HCT116 (cell line): ENCODE data around the gene ERBB4. TPM values are rescaled to one million over a fixed set of nuclear protein-coding genes. Genes with fewer than 3 reads are reported as not detected.
A peak's percentile ranks its signal among the peaks of the same experiment; 100 is the strongest.

ENCODE experiments used
- ATAC-seq: fragments of 200-7000 bp; cut with Tn5 transposase; 2 replicates; pipeline ENCODE4 v1.9.1; 2020; ENCODE audit warnings: mild to moderate bottlenecking, moderate library complexity
- BruUV-seq: library from RNA; stranded (reverse); fragments of 400-500 nt; replicated peaks from 2 replicates; lab custom pipeline; 2021; lab: Mats Ljungman, UMichigan
- CTCF ChIA-PET: fragments of 300-600 bp; sonication (Branson Sonifier 250); formaldehyde crosslinking; loops from one replicate; lab custom pipeline; 2021; ENCODE audit warnings: antibody characterized with exemption; lab: Charles Lee
- POLR2A ChIA-PET: fragments of 300-600, 350-600 bp; sonication (Branson Sonifier 250); formaldehyde crosslinking; loops from one replicate; lab custom pipeline; 2021; ENCODE audit warnings: antibody characterized with exemption; lab: Charles Lee
- RAD21 ChIA-PET, 2 experiments: fragments of 300-600 bp; sonication (Branson Sonifier 250); formaldehyde crosslinking; loops; one replicate each; lab custom pipeline; 2023; ENCODE audit warnings: low total read pairs in 2 of 2; ENCODE audit not compliant: uncharacterized antibody in 2 of 2, unreplicated experiment in 2 of 2, low non-redundant PET in 1 of 2; lab: Charles Lee
- DNase-seq: peaks from one replicate; pipeline ENCODE4 v3.0.0-alpha.2; 2010; ENCODE audit warnings: low read depth, low spot score
- H2AFZ ChIP-seq: fragments of 200-600 bp; shearing (Covaris generic), sonication (generic); 2 replicates; pipeline ENCODE4 v1.6.1; 2017; ENCODE audit warnings: low read depth, mixed run types, mixed read lengths, antibody characterized with exemption, low read length; ENCODE audit not compliant: poor library complexity, severe bottlenecking
- H3K27ac ChIP-seq: 2 replicates; pipeline ENCODE4 v1.5.1; 2012; ENCODE audit warnings: low read depth, low read length
- H3K27me3 ChIP-seq: fragments of 200-600 bp; sonication (generic); 2 replicates; pipeline ENCODE4 v1.6.1; 2016; ENCODE audit warnings: mixed run types, low read length, mixed read lengths; ENCODE audit not compliant: insufficient read depth
- H3K36me3 ChIP-seq, 2 experiments: fragments of 200-500 bp in 1 of 2; fragments of 200-600 bp in 1 of 2; sonication (Bioruptor generic) in 1 of 2; sonication (generic) in 1 of 2; 2 replicates each; pipeline versions ENCODE4 v1.5.1 to v1.6.1; 2014 to 2016; ENCODE audit warnings: low read length in 2 of 2, inconsistent platforms in 1 of 2, mixed read lengths in 1 of 2, mixed run types in 1 of 2; ENCODE audit not compliant: insufficient read depth in 2 of 2, control insufficient read depth in 1 of 2
- H3K4me1 ChIP-seq, 2 experiments: fragments of 200-600 bp in 1 of 2; sonication (generic) in 1 of 2; 2 replicates each; pipeline versions ENCODE4 v1.5.1 to v1.6.1; 2012 to 2017; ENCODE audit warnings: low read length in 2 of 2, inconsistent platforms in 1 of 2, mild to moderate bottlenecking in 1 of 2, mixed read lengths in 1 of 2, mixed run types in 1 of 2, moderate library complexity in 1 of 2; ENCODE audit not compliant: insufficient read depth in 2 of 2, control insufficient read depth in 1 of 2
- H3K4me2 ChIP-seq: fragments of 200-600 bp; sonication (generic); 2 replicates; pipeline ENCODE4 v1.6.1; 2017; ENCODE audit warnings: mixed run types, low read length, mixed read lengths
- H3K4me3 ChIP-seq, 2 experiments: fragments of 200-600 bp in 1 of 2; sonication (generic) in 1 of 2; replicated peaks in 1 of 2; 2 replicates each; pipeline ENCODE4 v1.5.1; 2011 to 2016; ENCODE audit warnings: low read length in 2 of 2, control low read depth in 1 of 2, low read depth in 1 of 2, mild to moderate bottlenecking in 1 of 2, mixed read lengths in 1 of 2, mixed run types in 1 of 2
- H3K79me2 ChIP-seq: fragments of 200-600 bp; sonication (generic); 2 replicates; pipeline ENCODE4 v1.6.1; 2017; ENCODE audit warnings: mild to moderate bottlenecking, mixed run types, low read length, moderate library complexity, mixed read lengths; ENCODE audit not compliant: insufficient read depth
- H3K9ac ChIP-seq: fragments of 200-600 bp; sonication (generic); 2 replicates; pipeline ENCODE4 v1.6.1; 2016; ENCODE audit warnings: low read length, mixed read lengths
- H3K9me2 ChIP-seq: fragments of 200-600 bp; sonication (generic), shearing (Covaris generic); 2 replicates; pipeline ENCODE4 v1.6.1; 2017; ENCODE audit warnings: mixed run types, mild to moderate bottlenecking, moderate library complexity; ENCODE audit not compliant: insufficient read depth
- H3K9me3 ChIP-seq, 2 experiments: fragments of 200-500 bp in 1 of 2; fragments of 200-600 bp in 1 of 2; sonication (Bioruptor generic) in 1 of 2; sonication (generic) in 1 of 2; 2 replicates each; pipeline ENCODE4 v1.6.1; 2014 to 2017; ENCODE audit warnings: low read length in 2 of 2, mixed read lengths in 2 of 2, inconsistent platforms in 1 of 2, low read depth in 1 of 2, mild to moderate bottlenecking in 1 of 2, mixed run types in 1 of 2, moderate library complexity in 1 of 2; ENCODE audit not compliant: control insufficient read depth in 1 of 2, insufficient read depth in 1 of 2
- H4K20me1 ChIP-seq: fragments of 200-600 bp; sonication (generic), shearing (Covaris generic); 2 replicates; pipeline ENCODE4 v1.6.1; 2017; ENCODE audit warnings: mixed run types, mild to moderate bottlenecking, moderate library complexity; ENCODE audit not compliant: insufficient read depth
- CTCF ChIP-seq, 3 experiments: fragments of 200-600 bp in 1 of 3; sonication (generic) in 1 of 3; IDR thresholded peaks in 2 of 3; conservative IDR thresholded peaks in 1 of 3; 2 replicates each; pipeline ENCODE4 v1.5.1; 2012 to 2017; ENCODE audit warnings: low read depth in 2 of 3, low read length in 2 of 3, antibody characterized with exemption in 1 of 3, borderline replicate concordance in 1 of 3, control low read depth in 1 of 3, mild to moderate bottlenecking in 1 of 3, mixed read lengths in 1 of 3, mixed run types in 1 of 3, moderate library complexity in 1 of 3; ENCODE audit not compliant: insufficient read depth in 1 of 3
- ELF1 ChIP-seq: IDR thresholded peaks from 2 replicates; pipeline ENCODE4 v1.6.1; 2012; ENCODE audit warnings: low read depth, borderline replicate concordance
- POLR2A ChIP-seq: IDR thresholded peaks from 2 replicates; pipeline ENCODE4 v1.7.0; 2011; ENCODE audit warnings: borderline replicate concordance; ENCODE audit not compliant: insufficient read depth, insufficient read length; ENCODE audit errors: extremely low read depth
- POLR2AphosphoS5 ChIP-seq: IDR thresholded peaks from 2 replicates; pipeline ENCODE4 v1.6.1; 2011; ENCODE audit warnings: mild to moderate bottlenecking, low read depth, low read length, moderate library complexity
- RAD21 ChIP-seq: IDR thresholded peaks from 2 replicates; pipeline ENCODE4 v1.6.1; 2012; ENCODE audit warnings: low read depth, mild to moderate bottlenecking
- ZFX ChIP-seq: fragments of 450-650 bp; IDR thresholded peaks from 2 replicates; pipeline ENCODE4 v1.6.1; 2017
- ZNF274 ChIP-seq: fragments of 200-500 bp; sonication (Bioruptor generic); IDR thresholded peaks from 2 replicates; pipeline ENCODE4 v1.6.1; 2014; ENCODE audit warnings: mild to moderate bottlenecking, low read depth, low read length, inconsistent platforms
- intact Hi-C: fragments of 100-400 bp; cut with micrococcal nuclease; formaldehyde crosslinking; loops from 2 replicates; pipeline ENCODE4 v1.10.0; 2022
- total RNA-seq: library from RNA; stranded (reverse); gene quantifications from one replicate; pipeline ENCODE4 v1.2.1, GENCODE V29; 2021; ENCODE audit not compliant: unreplicated experiment

The ERBB4 gene
- total RNA-seq, 1 experiment from 2014 or later, result 0.10 TPM

GRCh38 chr2:212534336-212534735, 4.3 kb downstream of the ERBB4 start:
- Histone ChIP-seq H3K36me3 (no peaks in the 10 kb centered on the region), H3K9ac (no peak overlapping the region), H2AFZ (no peak overlapping the region), H3K27me3 (no peaks in the 10 kb centered on the region)
- BruUV-seq, result no TSS peak
- intact Hi-C loops, result no loop called here
- POLR2A ChIA-PET, result no interaction called here
- TF ChIP-seq POLR2AphosphoS5, result no peak
- TF ChIP-seq CTCF (IDR thresholded peaks at IDR 0.05 in 2 of 3, conservative IDR thresholded peaks at IDR 0.05 in 1 of 3; ENCODE audit: borderline replicate concordance in 1 of 3, insufficient read depth in 1 of 3, low read depth in 2 of 3, low read length in 2 of 3), result no peak
- TF ChIP-seq POLR2A, result no peak
- TF ChIP-seq ELF1, result no peak
- TF ChIP-seq ZNF274, result no peak
- TF ChIP-seq, all 23 proteins: peak for 0
- Histone ChIP-seq H3K4me1 (no peaks in the 10 kb centered on the region), H3K4me3 (no peak overlapping the region), H3K79me2 (no peaks in the 10 kb centered on the region), H3K9me3 (no peaks in the 10 kb centered on the region), H3K4me2 (no peak overlapping the region), H3K27ac (no peak overlapping the region), H3K9me2 (no peaks in the 10 kb centered on the region), H4K20me1 (no peaks in the 10 kb centered on the region)
- RAD21 ChIA-PET, result no interaction called here
- ATAC-seq, result no peak
- no peak for DNase-seq
- CTCF ChIA-PET, result no interaction called here

GRCh38 chr2:212532585-212532984, 6.0 kb downstream of the ERBB4 start:
- Histone ChIP-seq H3K4me3 (no peak overlapping the region), H3K36me3 (no peaks in the 10 kb centered on the region), H3K27ac (no peak overlapping the region), H3K4me1 (no peaks in the 10 kb centered on the region), H2AFZ (no peak overlapping the region), H3K4me2 (no peak overlapping the region), H4K20me1 (no peaks in the 10 kb centered on the region), H3K9me3 (no peaks in the 10 kb centered on the region), H3K79me2 (no peaks in the 10 kb centered on the region), H3K27me3 (no peaks in the 10 kb centered on the region), H3K9me2 (no peaks in the 10 kb centered on the region), H3K9ac (no peak overlapping the region)
- POLR2A ChIA-PET, result no interaction called here
- ATAC-seq (no peak), DNase-seq (no peak)
- intact Hi-C loops, result no loop called here
- RAD21 ChIA-PET, result no interaction called here
- TF ChIP-seq RAD21 (peak; percentile 7; the same call in 1 of the 2 replicates), ZFX (no peak), CTCF (IDR thresholded peaks at IDR 0.05 in 2 of 3, conservative IDR thresholded peaks at IDR 0.05 in 1 of 3; ENCODE audit: borderline replicate concordance in 1 of 3, insufficient read depth in 1 of 3, low read depth in 2 of 3, low read length in 2 of 3) (peak in 2 of 3 experiments; percentile 18 to 44; a peak in 3 of 6 replicates)
- no TSS peak for BruUV-seq
- CTCF ChIA-PET, result interaction anchor here (0.6 to 0.8 kb wide), 2 partner anchors 57 to 1783 kb away, joined by 3 read pairs; no protein-coding TSS in a partner anchor
